Measurements from ENCODE around the gene CYP11A1.

Gene CYP11A1

GRCh38 chr15:74295800-74296199, 71.6 kb downstream of the CYP11A1 start:
- DNase-seq, result no peak

- DNase-seq, result peak; percentile 43
Measured at GRCh38 chr15:74294010-74294409, 73.4 kb downstream of the CYP11A1 start.

DNA sequence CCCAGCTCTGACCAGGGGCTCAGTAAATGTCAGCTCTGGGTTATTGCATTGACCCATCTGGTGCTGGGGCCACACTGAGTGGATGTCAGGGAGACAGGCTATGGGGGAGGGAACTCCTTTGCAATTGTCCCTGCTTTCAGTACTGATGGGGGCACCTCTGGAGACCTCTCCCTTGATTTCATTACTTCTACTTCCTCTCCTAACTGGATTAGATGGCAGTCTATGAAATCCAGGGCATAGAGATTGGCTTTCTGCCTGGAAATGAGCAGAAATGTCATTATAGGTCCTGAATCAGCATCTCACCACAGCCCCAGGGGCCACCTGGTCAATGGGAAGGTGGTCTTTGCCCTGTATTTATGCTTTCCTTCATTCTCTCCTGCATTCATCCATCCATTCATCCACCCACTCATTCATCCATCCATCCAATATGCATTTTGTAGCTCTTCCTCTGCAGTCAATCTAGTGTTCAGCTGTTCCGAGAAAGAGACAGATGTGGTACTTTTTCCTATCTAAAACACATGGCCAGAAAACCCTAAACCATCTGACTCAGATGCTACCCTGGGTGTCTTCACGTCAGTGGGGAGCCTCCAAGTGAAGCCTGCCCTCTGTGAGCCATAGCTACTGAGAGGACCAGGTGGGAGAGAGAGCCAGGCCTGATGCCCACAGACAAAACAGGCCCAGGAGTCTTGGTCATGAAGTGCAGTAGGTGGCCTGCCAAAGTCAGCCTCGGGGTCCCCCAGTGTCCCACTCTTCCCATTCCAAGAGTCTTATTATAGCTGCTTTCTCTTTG, 74.2 kb downstream of the CYP11A1 start:
- no peak for DNase-seq

DNA sequence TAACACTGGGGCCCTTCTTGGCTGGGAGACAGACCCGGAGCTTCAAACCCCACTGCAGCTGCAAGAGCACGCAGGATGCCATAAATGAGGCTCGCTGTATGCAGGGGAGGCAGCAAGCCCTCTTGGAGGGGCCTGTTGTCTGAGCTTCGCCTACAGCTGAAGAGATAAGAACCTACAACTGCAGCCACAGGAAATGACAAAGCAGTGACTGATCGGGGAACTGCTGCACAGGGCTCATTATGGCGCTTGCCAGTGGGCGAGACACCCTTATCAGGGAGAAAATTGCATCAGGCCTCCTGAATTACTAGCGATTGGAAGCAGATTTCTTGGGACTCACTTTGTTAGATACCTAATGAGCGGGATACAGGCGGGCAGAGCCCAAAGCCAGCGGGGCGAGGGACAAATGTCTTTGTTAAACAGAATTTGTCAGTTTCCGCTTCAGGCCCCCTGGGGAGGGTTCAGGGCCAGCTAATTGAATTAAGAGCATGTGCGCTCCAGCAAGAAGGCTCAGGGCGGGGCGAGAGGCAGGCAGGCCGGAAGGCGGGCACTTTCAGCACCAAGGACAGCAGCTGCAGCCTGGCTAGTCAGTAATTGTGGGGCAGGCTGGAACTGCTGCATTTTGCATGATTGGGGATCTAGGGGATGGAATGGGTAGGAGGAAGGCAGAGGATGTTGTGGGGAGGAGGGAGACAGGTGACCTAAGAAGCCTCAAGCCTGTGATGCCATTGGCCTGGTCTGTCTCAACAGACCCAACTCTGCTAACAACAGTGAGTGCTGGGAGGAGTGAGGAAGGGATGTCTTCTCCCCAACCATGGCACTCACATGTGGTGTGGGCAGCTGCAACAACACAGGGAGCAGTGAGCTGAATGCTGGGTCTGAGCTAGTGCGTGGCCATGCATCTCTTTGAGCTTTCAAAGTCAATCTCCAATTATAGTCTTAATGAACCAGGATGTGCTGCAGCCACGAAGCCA, 76.1 kb downstream of the CYP11A1 start:
- DNase-seq, result no peak

DNA sequence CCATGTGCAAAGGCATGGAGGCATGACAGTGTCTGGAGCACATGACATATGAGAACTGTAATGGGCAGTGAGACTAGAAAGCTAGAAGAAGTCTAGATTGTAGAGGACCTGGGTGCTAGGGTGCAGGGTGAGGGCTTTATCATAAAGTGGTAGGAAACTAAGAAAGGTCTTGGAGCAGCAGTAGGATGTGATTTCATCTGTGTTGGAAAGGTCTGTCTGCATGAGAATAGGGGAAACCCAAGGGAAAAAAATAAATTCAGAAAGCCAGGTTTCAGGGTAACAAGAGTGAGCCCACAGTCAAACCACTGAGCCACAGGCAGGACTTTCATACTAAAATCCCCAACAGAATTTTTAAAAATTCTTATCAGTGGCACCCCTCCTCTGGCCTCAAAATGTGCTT, 76.8 kb downstream of the CYP11A1 start:
- DNase-seq, result no peak

DNA sequence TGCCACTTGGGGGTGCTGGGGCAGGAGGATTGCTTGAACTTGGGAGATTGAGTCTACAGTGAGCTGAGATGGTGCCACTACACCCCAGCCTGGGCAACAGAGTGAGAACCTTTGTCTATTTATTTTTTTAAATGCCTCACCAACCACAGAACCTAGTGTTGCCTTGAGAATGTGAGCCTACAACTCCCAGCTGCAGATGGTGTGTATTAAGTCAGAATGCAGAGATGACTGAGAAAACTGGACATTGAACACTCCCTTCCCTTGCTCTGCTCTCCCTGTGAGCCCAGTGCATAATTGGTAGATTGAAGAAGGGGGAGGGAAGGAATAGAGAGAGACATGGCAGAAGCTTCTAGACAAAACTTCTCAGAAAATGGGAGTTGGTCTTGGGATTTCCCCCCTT, 77.8 kb downstream of the CYP11A1 start:
- DNase-seq, result no peak
